HepG2 (cell line): ENCODE results near the gene CNTD1. TPM values are rescaled to one million over a fixed set of nuclear protein-coding genes. Genes with fewer than 3 reads are reported as not detected.

Experiments
- CHD2 ChIP-seq: IDR thresholded peaks from 2 replicates; pipeline ENCODE4 v1.6.1; 2011; ENCODE audit warnings: low read depth, low read length, improper control_type of control experiment
- IRF2 ChIP-seq: IDR thresholded peaks from 2 replicates; pipeline ENCODE4 v1.6.1; 2018; ENCODE audit warnings: missing genetic modification reagents, missing compliant biosample characterization
- JUND ChIP-seq: sonication (generic); formaldehyde crosslinking; IDR thresholded peaks from 2 replicates; pipeline ENCODE4 v1.8.0; 2022; ENCODE audit warnings: mild to moderate bottlenecking, missing genetic modification reagents
- KDM1A ChIP-seq: IDR thresholded peaks from 2 replicates; pipeline ENCODE4 v1.6.1; 2016; ENCODE audit warnings: missing compliant biosample characterization
- MBNL3 ChIP-seq: fragments of 250-450 bp; sonication (Bioruptor Pico); conservative IDR thresholded peaks from 2 replicates; pipeline ENCODE4 v1.8.0; 2022; ENCODE audit warnings: mild to moderate bottlenecking, inconsistent platforms
- NCOA1 ChIP-seq: sonication (generic); formaldehyde crosslinking; IDR thresholded peaks from 2 replicates; pipeline ENCODE4 v1.9.0; 2021; ENCODE audit warnings: missing genetic modification reagents
- PITX1 ChIP-seq: sonication (generic); formaldehyde crosslinking; IDR thresholded peaks from 2 replicates; pipeline ENCODE4 v1.5.1; 2020; ENCODE audit warnings: mild to moderate bottlenecking, missing genetic modification reagents
- RAD21 ChIP-seq: fragments of 450-650 bp; formaldehyde crosslinking; IDR thresholded peaks from 2 replicates; pipeline ENCODE4 v1.5.0; 2020; ENCODE audit warnings: mild to moderate bottlenecking
- RAD51 ChIP-seq: fragments of 450-650 bp; IDR thresholded peaks from 2 replicates; pipeline ENCODE4 v1.6.1; 2016; ENCODE audit warnings: borderline replicate concordance
- SP2 ChIP-seq: sonication (generic); formaldehyde crosslinking; IDR thresholded peaks from 2 replicates; pipeline ENCODE4 v1.5.1; 2020; ENCODE audit warnings: mild to moderate bottlenecking, missing genetic modification reagents
- SRY ChIP-seq: sonication (generic); formaldehyde crosslinking; IDR thresholded peaks from 2 replicates; pipeline ENCODE4 v1.8.0; 2022; ENCODE audit warnings: mild to moderate bottlenecking, missing genetic modification reagents
- SUZ12 ChIP-seq: fragments of 150-350 bp; IDR thresholded peaks from 2 replicates; pipeline ENCODE4 v1.6.1; 2014; ENCODE audit warnings: low read depth, low read length
- TOPORS ChIP-seq: sonication (generic); formaldehyde crosslinking; IDR thresholded peaks from 2 replicates; pipeline ENCODE4 v1.8.0; 2023; ENCODE audit warnings: mild to moderate bottlenecking, missing genetic modification reagents
- ZFP36 ChIP-seq: fragments of 150-350 bp; IDR thresholded peaks from 2 replicates; pipeline ENCODE4 v1.6.1; 2018; ENCODE audit warnings: borderline replicate concordance, low read length, low read depth; ENCODE audit not compliant: partially characterized antibody
- ZNF30 ChIP-seq: sonication (generic); formaldehyde crosslinking; IDR thresholded peaks from 2 replicates; pipeline ENCODE4 v1.5.0; 2020; ENCODE audit warnings: mild to moderate bottlenecking, missing genetic modification reagents
- ZNF333 ChIP-seq: sonication (generic); formaldehyde crosslinking; IDR thresholded peaks from 2 replicates; pipeline ENCODE4 v1.4.0; 2020; ENCODE audit warnings: mild to moderate bottlenecking, missing genetic modification reagents, borderline replicate concordance
- ZNF430 ChIP-seq: sonication (generic); formaldehyde crosslinking; IDR thresholded peaks from 2 replicates; pipeline ENCODE4 v1.9.0; 2021; ENCODE audit warnings: mild to moderate bottlenecking, missing genetic modification reagents
- ZNF558 ChIP-seq: sonication (generic); formaldehyde crosslinking; IDR thresholded peaks from 2 replicates; pipeline ENCODE4 v1.9.0; 2022; ENCODE audit warnings: mild to moderate bottlenecking, missing genetic modification reagents, borderline replicate concordance
- ZNF562 ChIP-seq: sonication (generic); formaldehyde crosslinking; IDR thresholded peaks from 2 replicates; pipeline ENCODE4 v1.8.0; 2022; ENCODE audit warnings: missing genetic modification reagents, borderline replicate concordance
- ZNF580 ChIP-seq: IDR thresholded peaks from 2 replicates; pipeline ENCODE4 v1.6.1; 2016; ENCODE audit warnings: low read depth, borderline replicate concordance
- ZNF652 ChIP-seq: IDR thresholded peaks from 2 replicates; pipeline ENCODE4 v1.6.1; 2016; ENCODE audit warnings: low read depth, borderline replicate concordance
- ZNF879 ChIP-seq: sonication (generic); formaldehyde crosslinking; IDR thresholded peaks from 2 replicates; pipeline ENCODE4 v1.8.1; 2023; ENCODE audit warnings: missing genetic modification reagents
- polyA plus RNA-seq, 8 experiments: library from polyadenylated mRNA; depleted of rRNA in 3 of 8; stranded (reverse) in 7 of 8; unstranded in 1 of 8; fragments of >200 nt; fragmentation: Illumina TruSeq in 4 of 8; extraction: Trizol in 4 of 8; gene quantifications; 2 replicates each; pipeline versions ENCODE4 v1.2.1 to v1.2.3, GENCODE V29; 2011 to 2016; ENCODE audit warnings: low read depth in 4 of 8, missing spikeins in 1 of 8, mixed read lengths in 1 of 8; ENCODE audit not compliant: insufficient read depth in 1 of 8
- total RNA-seq, 5 experiments: library from RNA; depleted of rRNA; stranded (reverse); fragments of >200 nt; fragmentation: Illumina TruSeq; extraction: Trizol; gene quantifications; 2 replicates each; pipeline ENCODE4 v1.2.3, GENCODE V29; 2016; ENCODE audit warnings: low read depth in 1 of 5
- TF ChIP-seq, protein P1 (sequence below): sonication (generic); formaldehyde crosslinking; IDR thresholded peaks from 2 replicates; pipeline ENCODE4 v1.5.1; 2020; ENCODE audit warnings: mild to moderate bottlenecking, missing genetic modification reagents, moderate library complexity
- TF ChIP-seq, protein P2 (sequence below): sonication (generic); formaldehyde crosslinking; IDR thresholded peaks from 2 replicates; pipeline ENCODE4 v1.4.0; 2020; ENCODE audit warnings: missing genetic modification reagents
- TF ChIP-seq, protein P3 (sequence below): sonication (generic); formaldehyde crosslinking; IDR thresholded peaks from 2 replicates; pipeline ENCODE4 v1.4.0; 2020; ENCODE audit warnings: missing genetic modification reagents

Gene CNTD1
- total and polyA plus RNA-seq, 2 of the 13 experiments (the other 11 are each of a cell fraction or from before 2014, with no cell fraction given) = 0.11 to 0.15 TPM

DNA sequence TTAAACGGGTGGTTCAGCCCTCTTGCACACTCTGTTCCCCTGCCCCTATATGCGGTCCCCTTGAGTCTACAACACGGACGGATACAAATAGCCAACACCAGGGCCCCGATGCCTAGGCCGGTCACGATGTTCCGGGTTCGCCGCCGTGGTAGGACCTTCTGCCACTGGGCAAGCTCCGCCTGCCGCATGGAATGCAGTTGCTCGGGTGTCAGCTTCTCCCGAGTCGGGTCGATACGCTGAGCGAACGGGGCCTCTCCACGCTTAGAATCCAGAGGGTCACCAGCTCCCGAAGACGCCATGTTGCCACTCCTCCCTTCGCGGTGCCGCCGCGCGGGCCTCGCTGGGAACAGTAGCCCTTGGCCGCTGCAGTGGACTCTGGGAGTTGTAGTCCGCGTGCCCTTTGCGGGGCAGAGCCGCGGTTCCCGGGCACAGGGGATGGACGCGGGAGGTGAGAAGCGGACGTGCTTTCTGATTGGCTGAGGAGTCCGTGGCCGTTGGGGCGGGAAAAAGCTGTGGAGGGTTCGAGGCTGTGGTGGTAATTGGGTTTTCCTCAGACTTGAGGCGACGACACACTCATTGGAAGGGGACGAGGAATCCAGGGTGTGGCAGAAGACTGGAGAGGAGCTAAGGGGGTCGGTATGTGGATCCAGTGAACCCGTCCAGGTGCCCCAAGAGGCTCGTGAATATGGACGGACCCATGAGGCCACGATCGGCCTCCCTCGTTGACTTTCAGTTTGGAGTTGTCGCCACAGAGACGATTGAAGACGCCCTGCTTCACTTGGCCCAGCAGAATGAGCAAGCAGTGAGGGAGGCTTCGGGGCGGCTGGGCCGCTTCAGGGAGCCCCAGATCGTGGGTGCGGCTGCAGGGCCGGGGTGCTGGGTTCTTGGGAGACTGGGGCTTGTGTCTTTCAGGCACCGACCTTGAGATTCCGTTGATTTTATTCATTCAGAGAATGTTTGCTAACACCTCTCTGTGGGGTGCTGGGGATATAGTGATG, at the start of gene CNTD1, which contains the start of gene COA3 (continued):
- TF ChIP-seq MBNL3 (CRISPR knock-in tag) (no peak), ZNF652 (no peak), ZNF333 (CRISPR knock-in tag) (peak; percentile 48), IRF2 (peak; percentile 99), TOPORS (peak; percentile 91; the same call in 1 of the 2 replicates), ZNF562 (CRISPR knock-in tag) (peak; percentile 61; the same call in 1 of the 2 replicates), JUND (CRISPR knock-in tag) (peak; percentile 61; the same call in 1 of the 2 replicates), SRY (CRISPR knock-in tag) (peak; percentile 94; the same call in 1 of the 2 replicates), ZNF558 (peak; percentile 99; the same call in 1 of the 2 replicates), ZNF30 (CRISPR knock-in tag) (peak; percentile 59; the same call in 1 of the 2 replicates), ZNF430 (peak; percentile 28; the same call in 1 of the 2 replicates), PITX1 (CRISPR knock-in tag) (peak; percentile 79), SP2 (CRISPR knock-in tag) (peak; percentile 46; the same call in 1 of the 2 replicates), CHD2 (peak; percentile 60), ZNF580 (CRISPR knock-in tag) (peak; percentile 80; the same call in 1 of the 2 replicates), ZNF879 (peak; percentile 91), ZFP36 (no peak), RAD21 (peak; percentile 67), KDM1A (CRISPR knock-in tag) (peak; percentile 46), RAD51 (no peak), NCOA1 (peak; percentile 97), SUZ12 (peak; percentile 84)
- TF ChIP-seq, protein P1, sequence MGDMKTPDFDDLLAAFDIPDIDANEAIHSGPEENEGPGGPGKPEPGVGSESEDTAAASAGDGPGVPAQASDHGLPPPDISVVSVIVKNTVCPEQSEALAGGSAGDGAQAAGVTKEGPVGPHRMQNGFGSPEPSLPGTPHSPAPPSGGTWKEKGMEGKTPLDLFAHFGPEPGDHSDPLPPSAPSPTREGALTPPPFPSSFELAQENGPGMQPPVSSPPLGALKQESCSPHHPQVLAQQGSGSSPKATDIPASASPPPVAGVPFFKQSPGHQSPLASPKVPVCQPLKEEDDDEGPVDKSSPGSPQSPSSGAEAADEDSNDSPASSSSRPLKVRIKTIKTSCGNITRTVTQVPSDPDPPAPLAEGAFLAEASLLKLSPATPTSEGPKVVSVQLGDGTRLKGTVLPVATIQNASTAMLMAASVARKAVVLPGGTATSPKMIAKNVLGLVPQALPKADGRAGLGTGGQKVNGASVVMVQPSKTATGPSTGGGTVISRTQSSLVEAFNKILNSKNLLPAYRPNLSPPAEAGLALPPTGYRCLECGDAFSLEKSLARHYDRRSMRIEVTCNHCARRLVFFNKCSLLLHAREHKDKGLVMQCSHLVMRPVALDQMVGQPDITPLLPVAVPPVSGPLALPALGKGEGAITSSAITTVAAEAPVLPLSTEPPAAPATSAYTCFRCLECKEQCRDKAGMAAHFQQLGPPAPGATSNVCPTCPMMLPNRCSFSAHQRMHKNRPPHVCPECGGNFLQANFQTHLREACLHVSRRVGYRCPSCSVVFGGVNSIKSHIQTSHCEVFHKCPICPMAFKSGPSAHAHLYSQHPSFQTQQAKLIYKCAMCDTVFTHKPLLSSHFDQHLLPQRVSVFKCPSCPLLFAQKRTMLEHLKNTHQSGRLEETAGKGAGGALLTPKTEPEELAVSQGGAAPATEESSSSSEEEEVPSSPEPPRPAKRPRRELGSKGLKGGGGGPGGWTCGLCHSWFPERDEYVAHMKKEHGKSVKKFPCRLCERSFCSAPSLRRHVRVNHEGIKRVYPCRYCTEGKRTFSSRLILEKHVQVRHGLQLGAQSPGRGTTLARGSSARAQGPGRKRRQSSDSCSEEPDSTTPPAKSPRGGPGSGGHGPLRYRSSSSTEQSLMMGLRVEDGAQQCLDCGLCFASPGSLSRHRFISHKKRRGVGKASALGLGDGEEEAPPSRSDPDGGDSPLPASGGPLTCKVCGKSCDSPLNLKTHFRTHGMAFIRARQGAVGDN = peak; percentile 99
- TF ChIP-seq, protein P2, sequence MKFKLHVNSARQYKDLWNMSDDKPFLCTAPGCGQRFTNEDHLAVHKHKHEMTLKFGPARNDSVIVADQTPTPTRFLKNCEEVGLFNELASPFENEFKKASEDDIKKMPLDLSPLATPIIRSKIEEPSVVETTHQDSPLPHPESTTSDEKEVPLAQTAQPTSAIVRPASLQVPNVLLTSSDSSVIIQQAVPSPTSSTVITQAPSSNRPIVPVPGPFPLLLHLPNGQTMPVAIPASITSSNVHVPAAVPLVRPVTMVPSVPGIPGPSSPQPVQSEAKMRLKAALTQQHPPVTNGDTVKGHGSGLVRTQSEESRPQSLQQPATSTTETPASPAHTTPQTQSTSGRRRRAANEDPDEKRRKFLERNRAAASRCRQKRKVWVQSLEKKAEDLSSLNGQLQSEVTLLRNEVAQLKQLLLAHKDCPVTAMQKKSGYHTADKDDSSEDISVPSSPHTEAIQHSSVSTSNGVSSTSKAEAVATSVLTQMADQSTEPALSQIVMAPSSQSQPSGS (CRISPR knock-in tag) = peak; percentile 81; the same call in 1 of the 2 replicates
- TF ChIP-seq, protein P3, sequence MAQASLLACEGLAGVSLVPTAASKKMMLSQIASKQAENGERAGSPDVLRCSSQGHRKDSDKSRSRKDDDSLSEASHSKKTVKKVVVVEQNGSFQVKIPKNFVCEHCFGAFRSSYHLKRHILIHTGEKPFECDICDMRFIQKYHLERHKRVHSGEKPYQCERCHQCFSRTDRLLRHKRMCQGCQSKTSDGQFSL = no peak
